GM12891 (cell line): ENCODE results near the gene CBR1.

Experiments used
- PAX5 ChIP-seq: IDR thresholded peaks from 2 replicates; pipeline ENCODE4 v1.6.1; 2011; ENCODE audit warnings: low read length, moderate library complexity, mild to moderate bottlenecking; ENCODE audit not compliant: insufficient read depth, severe bottlenecking
- POLR2A ChIP-seq: IDR thresholded peaks from 2 replicates; pipeline ENCODE4 v1.6.1; 2011; ENCODE audit warnings: low read depth, low read length, control low read depth
- POLR2AphosphoS5 ChIP-seq: IDR thresholded peaks from 2 replicates; pipeline ENCODE4 v1.6.1; 2011; ENCODE audit warnings: low read depth, low read length, control low read depth
- SPI1 ChIP-seq: IDR thresholded peaks from 2 replicates; pipeline ENCODE4 v1.6.1; 2011; ENCODE audit warnings: low read depth, low read length, control low read depth
- TAF1 ChIP-seq: IDR thresholded peaks from 2 replicates; pipeline ENCODE4 v1.6.1; 2011; ENCODE audit warnings: low read depth, low read length, control low read depth

GRCh38 chr21:36061445-36061844 lies 8.4 kb upstream of the CBR1 start:
- TF ChIP-seq PAX5, result no peak
- no peak for TF ChIP-seq POLR2A
- no peak for TF ChIP-seq TAF1
- no peak for TF ChIP-seq POLR2AphosphoS5
- TF ChIP-seq SPI1, result no peak
